ENCODE measurements around the gene WNK2. TPM values are rescaled to one million over a fixed set of nuclear protein-coding genes. Genes with fewer than 3 reads are reported as not detected.

WNK2 gene
- polyA plus RNA-seq, 3 donors, result 0.40 TPM; not detected in 2

- H3K9me3 ChIP-seq (replicated peaks in 1 of 2; ENCODE audit: control insufficient read depth in 1 of 2, insufficient read depth in 1 of 2, low read length in 2 of 2), result no peaks in the 10 kb centered on the region
- no peaks in the 10 kb centered on the region for H3K36me3 ChIP-seq (replicated peaks in 1 of 2; ENCODE audit: control insufficient read depth in 1 of 2, insufficient read depth in 2 of 2, low read length in 2 of 2)
- Mint-ChIP-seq H3K27me3 (ENCODE audit: low read depth in 3 of 3) (peaks cover 10 to 43% (median 33%) of the 10 kb centered on the region in 3 donors), H3K4me1 (no peaks in the 10 kb centered on the region), H3K36me3 (no peaks in the 10 kb centered on the region), H3K27ac (no peak overlapping the region), H3K4me3 (no peak overlapping the region), H3K9me3 (no peaks in the 10 kb centered on the region)
- no peak for DNase-seq
- no peak overlapping the region for H3K9ac ChIP-seq (ENCODE audit: insufficient read depth, low read length, poor library complexity, severe bottlenecking)
- H4K20me1 ChIP-seq (ENCODE audit: insufficient read depth, low read length), result no peaks in the 10 kb centered on the region
- H3K27ac ChIP-seq (ENCODE audit: low read depth in 1 of 2, low read length in 2 of 2), result no peak overlapping the region
- no peaks in the 10 kb centered on the region for H3K4me1 ChIP-seq (ENCODE audit: control insufficient read depth in 1 of 2, insufficient read depth in 2 of 2, low read length in 2 of 2)
- TF ChIP-seq CTCF (IDR thresholded peaks at IDR 0.05), result no peak
- H2AFZ ChIP-seq (ENCODE audit: insufficient read depth, low read depth, low read length, poor library complexity, severe bottlenecking), result no peak overlapping the region
- no peak overlapping the region for H3K4me2 ChIP-seq (replicated peaks; ENCODE audit: extremely low read depth, low read length, poor library complexity, severe bottlenecking)
- intact Hi-C loops (cut with micrococcal nuclease), result no loop called here
- WGBS (ENCODE audit: insufficient coverage), result 87% methylated on average over 20 of the region's 24 CpGs
- no peaks in the 10 kb centered on the region for H3K27me3 ChIP-seq (ENCODE audit: control insufficient read depth in 2 of 2, insufficient read depth in 2 of 2, low read length in 2 of 2)
- no peak overlapping the region for H3K4me3 ChIP-seq (replicated peaks in 1 of 3; ENCODE audit: low read depth in 2 of 3, low read length in 3 of 3)
- no peaks in the 10 kb centered on the region for H3K79me2 ChIP-seq (ENCODE audit: insufficient read depth, low read length)
These were observed 60.8 kb downstream of the WNK2 start for GRCh38 chr9:93244510-93245436.

GRCh38 chr9:93245437-93245970 lies 61.6 kb downstream of the WNK2 start:
- no peaks in the 10 kb centered on the region for H3K4me1 Mint-ChIP-seq
- no peak for DNase-seq
- H3K27me3 Mint-ChIP-seq (ENCODE audit: low read depth in 3 of 3), result peaks cover 8 to 41% (median 28%) of the 10 kb centered on the region in 3 donors
- no peaks in the 10 kb centered on the region for H3K9me3 Mint-ChIP-seq
- no peak overlapping the region for H3K4me3 ChIP-seq (replicated peaks in 1 of 3; ENCODE audit: low read depth in 2 of 3, low read length in 3 of 3)
- no peaks in the 10 kb centered on the region for H4K20me1 ChIP-seq (ENCODE audit: insufficient read depth, low read length)
- WGBS (ENCODE audit: insufficient coverage), result 90% methylated on average over 3 of the region's 5 CpGs
- H3K36me3 ChIP-seq (replicated peaks in 1 of 2; ENCODE audit: control insufficient read depth in 1 of 2, insufficient read depth in 2 of 2, low read length in 2 of 2), result no peaks in the 10 kb centered on the region
- H3K9ac ChIP-seq (ENCODE audit: insufficient read depth, low read length, poor library complexity, severe bottlenecking), result no peak overlapping the region
- intact Hi-C loops (cut with micrococcal nuclease), result no loop called here
- no peaks in the 10 kb centered on the region for H3K27me3 ChIP-seq (ENCODE audit: control insufficient read depth in 2 of 2, insufficient read depth in 2 of 2, low read length in 2 of 2)
- no peaks in the 10 kb centered on the region for H3K79me2 ChIP-seq (ENCODE audit: insufficient read depth, low read length)
- H3K4me2 ChIP-seq (replicated peaks; ENCODE audit: extremely low read depth, low read length, poor library complexity, severe bottlenecking), result no peak overlapping the region
- no peak overlapping the region for H3K27ac ChIP-seq (ENCODE audit: low read depth in 1 of 2, low read length in 2 of 2)
- no peak overlapping the region for H3K27ac Mint-ChIP-seq
- no peaks in the 10 kb centered on the region for H3K9me3 ChIP-seq (replicated peaks in 1 of 2; ENCODE audit: control insufficient read depth in 1 of 2, insufficient read depth in 1 of 2, low read length in 2 of 2)
- H3K4me3 Mint-ChIP-seq, result no peak overlapping the region
- no peaks in the 10 kb centered on the region for H3K36me3 Mint-ChIP-seq
- no peak overlapping the region for H2AFZ ChIP-seq (ENCODE audit: insufficient read depth, low read depth, low read length, poor library complexity, severe bottlenecking)
- TF ChIP-seq CTCF (IDR thresholded peaks at IDR 0.05), result no peak
- H3K4me1 ChIP-seq (ENCODE audit: control insufficient read depth in 1 of 2, insufficient read depth in 2 of 2, low read length in 2 of 2), result no peaks in the 10 kb centered on the region

All from CD14-positive monocyte (primary cell).